HG02798 (cell line): Measurements from ENCODE around the gene MYO5C.

Source experiments
- ATAC-seq: cut with Tn5 transposase; IDR thresholded peaks from one replicate; pipeline ENCODE4 v1.9.1; 2021; ENCODE audit warnings: mild to moderate bottlenecking; ENCODE audit not compliant: unreplicated experiment, poor library complexity

Gene MYO5C

GRCh38 chr15:52154896-52155865 is 140.4 kb downstream of the MYO5C start:
- no peak for ATAC-seq

- no peak for ATAC-seq
Observed at GRCh38 chr15:52153900-52154895, 141.4 kb downstream of the MYO5C start.

- no peak for ATAC-seq
Observed at GRCh38 chr15:52151353-52151752, 144.3 kb downstream of the MYO5C start.

- ATAC-seq = no peak
Observed at GRCh38 chr15:52150871-52151270, 144.7 kb downstream of the MYO5C start.

- no peak for ATAC-seq
Observed at GRCh38 chr15:52150043-52150825, 145.4 kb downstream of the MYO5C start.

GRCh38 chr15:52148403-52148802 is 147.2 kb downstream of the MYO5C start:
- ATAC-seq = no peak

- no peak for ATAC-seq
Observed at GRCh38 chr15:52146776-52147175, 148.8 kb downstream of the MYO5C start.

GRCh38 chr15:52146261-52146660 is 149.3 kb downstream of the MYO5C start:
- ATAC-seq = no peak

GRCh38 chr15:52144656-52145178 is 150.9 kb downstream of the MYO5C start:
- no peak for ATAC-seq

- no peak for ATAC-seq
Observed at GRCh38 chr15:52143873-52144272, 151.7 kb downstream of the MYO5C start.
